Activated naive CD8-positive, alpha-beta T cell treated with anti-CD3 and anti-CD28 coated beads, Interleukin-2, amount 10 ng/mL, durations not matched to agents 7 days and 5 days (primary cell): ENCODE results near the gene CLEC11A. TPM values are rescaled to one million over a fixed set of nuclear protein-coding genes. Genes with fewer than 3 reads are reported as not detected.
A peak's percentile ranks its signal among the peaks of the same experiment; 100 is the strongest.

Experiments used
- ATAC-seq: fragments of 150-1000 bp; cut with Tn5 transposase; one replicate; pipeline ENCODE4 v1.10.0; 2021; ENCODE audit warnings: low read depth, moderate library complexity
- POLR2A ChIA-PET: fragments of 350-600 bp; sonication (Branson Sonifier 250); formaldehyde crosslinking; loops from one replicate; lab custom pipeline; 2021; ENCODE audit warnings: antibody characterized with exemption; lab: Charles Lee
- DNase-seq: peaks from one replicate; pipeline ENCODE4 v3.0.0; 2021
- H3K27ac Mint-ChIP-seq: one replicate; pipeline ENCODE4 v1.8.0; 2022; ENCODE audit warnings: mild to moderate bottlenecking, mixed read lengths
- H3K27me3 Mint-ChIP-seq: one replicate; pipeline ENCODE4 v1.8.0; 2022; ENCODE audit warnings: mild to moderate bottlenecking, moderate library complexity, mixed read lengths
- H3K36me3 Mint-ChIP-seq: one replicate; pipeline ENCODE4 v1.8.0; 2021; ENCODE audit warnings: mild to moderate bottlenecking, mixed read lengths
- H3K4me1 Mint-ChIP-seq: one replicate; pipeline ENCODE4 v1.8.0; 2021; ENCODE audit warnings: mixed read lengths
- H3K4me3 Mint-ChIP-seq: one replicate; pipeline ENCODE4 v1.8.0; 2022; ENCODE audit warnings: mild to moderate bottlenecking, moderate library complexity, mixed read lengths
- H3K9me3 Mint-ChIP-seq: one replicate; pipeline ENCODE4 v1.8.0; 2021; ENCODE audit warnings: mixed read lengths
- total RNA-seq, 2 experiments: library from RNA; stranded (reverse); gene quantifications; one replicate each; pipeline ENCODE4 v1.2.3, GENCODE V29; 2021

Gene CLEC11A
- total RNA-seq, 2 experiments from 2014 or later: 2.4 to 2.7 TPM

GRCh38 chr19:50697414-50698124, 25.6 kb upstream of the CLEC11A start:
- no peak overlapping the region for H3K4me3 Mint-ChIP-seq
- no peaks in the 10 kb centered on the region for H3K36me3 Mint-ChIP-seq
- H3K27ac Mint-ChIP-seq: no peak overlapping the region
- no peak for ATAC-seq
- no peaks in the 10 kb centered on the region for H3K4me1 Mint-ChIP-seq
- DNase-seq: no peak
- peaks cover 25% of the 10 kb centered on the region for H3K27me3 Mint-ChIP-seq
- POLR2A ChIA-PET: no interaction called here
- H3K9me3 Mint-ChIP-seq: no peaks in the 10 kb centered on the region

- POLR2A ChIA-PET: no interaction called here
- ATAC-seq (no peak), DNase-seq (no peak)
These were observed 21.7 kb upstream of the CLEC11A start for GRCh38 chr19:50701367-50701985.

GRCh38 chr19:50702158-50702870, 20.9 kb upstream of the CLEC11A start:
- Mint-ChIP-seq H3K36me3 (no peaks in the 10 kb centered on the region), H3K27ac (no peak overlapping the region), H3K27me3 (peaks cover 21% of the 10 kb centered on the region), H3K9me3 (no peaks in the 10 kb centered on the region), H3K4me1 (peaks cover 1% of the 10 kb centered on the region), H3K4me3 (no peak overlapping the region)
- DNase-seq: no peak
- POLR2A ChIA-PET: interaction anchor here (1.0 kb wide), 1 partner anchor 356 kb away, joined by 3 read pairs; no protein-coding TSS in a partner anchor
- no peak for ATAC-seq

More at GRCh38 chr19:50701367-50701985, 21.7 kb upstream of the CLEC11A start:
- Mint-ChIP-seq H3K27me3 (peaks cover 23% of the 10 kb centered on the region), H3K27ac (no peak overlapping the region), H3K9me3 (no peaks in the 10 kb centered on the region), H3K4me1 (peaks cover 1% of the 10 kb centered on the region), H3K36me3 (no peaks in the 10 kb centered on the region), H3K4me3 (no peak overlapping the region)

GRCh38 chr19:50702871-50703829, 20.0 kb upstream of the CLEC11A start:
- peaks cover 21% of the 10 kb centered on the region for H3K27me3 Mint-ChIP-seq
- no peak overlapping the region for H3K27ac Mint-ChIP-seq
- POLR2A ChIA-PET: interaction anchor here (1.0 kb wide), 1 partner anchor 355 kb away, joined by 3 read pairs; no protein-coding TSS in a partner anchor
- no peaks in the 10 kb centered on the region for H3K9me3 Mint-ChIP-seq
- no peak for ATAC-seq
- peaks cover 1% of the 10 kb centered on the region for H3K4me1 Mint-ChIP-seq
- DNase-seq: no peak
- H3K4me3 Mint-ChIP-seq: no peak overlapping the region
- no peaks in the 10 kb centered on the region for H3K36me3 Mint-ChIP-seq

- H3K4me3 Mint-ChIP-seq: no peak overlapping the region
- peaks cover 1% of the 10 kb centered on the region for H3K4me1 Mint-ChIP-seq
- H3K27ac Mint-ChIP-seq: peak overlapping the region; percentile 72
- ATAC-seq: no peak
- peaks cover 21% of the 10 kb centered on the region for H3K27me3 Mint-ChIP-seq
- no peak for DNase-seq
- H3K36me3 Mint-ChIP-seq: no peaks in the 10 kb centered on the region
- POLR2A ChIA-PET: no interaction called here
- H3K9me3 Mint-ChIP-seq: no peaks in the 10 kb centered on the region
These were observed 19.0 kb upstream of the CLEC11A start for GRCh38 chr19:50703915-50704796.

- no peaks in the 10 kb centered on the region for H3K9me3 Mint-ChIP-seq
- no peaks in the 10 kb centered on the region for H3K36me3 Mint-ChIP-seq
- H3K4me1 Mint-ChIP-seq: peaks cover 1% of the 10 kb centered on the region
- ATAC-seq: peak; percentile 85
- no peak overlapping the region for H3K27ac Mint-ChIP-seq
- H3K4me3 Mint-ChIP-seq: no peak overlapping the region
- H3K27me3 Mint-ChIP-seq: peaks cover 16% of the 10 kb centered on the region
- POLR2A ChIA-PET: no interaction called here
- no peak for DNase-seq
These were observed 17.6 kb upstream of the CLEC11A start for GRCh38 chr19:50705422-50706019.

GRCh38 chr19:50706387-50706786, 16.8 kb upstream of the CLEC11A start:
- H3K9me3 Mint-ChIP-seq: no peaks in the 10 kb centered on the region
- no peak overlapping the region for H3K4me3 Mint-ChIP-seq
- POLR2A ChIA-PET: interaction anchor here (0.6 kb wide), 1 partner anchor 164 kb away, joined by 3 read pairs; no protein-coding TSS in a partner anchor
- no peak for ATAC-seq
- no peak overlapping the region for H3K27ac Mint-ChIP-seq
- H3K27me3 Mint-ChIP-seq: peaks cover 16% of the 10 kb centered on the region
- DNase-seq: no peak
- H3K4me1 Mint-ChIP-seq: peaks cover 1% of the 10 kb centered on the region
- H3K36me3 Mint-ChIP-seq: no peaks in the 10 kb centered on the region

GRCh38 chr19:50708179-50708879, 14.8 kb upstream of the CLEC11A start:
- H3K27ac Mint-ChIP-seq: no peak overlapping the region
- H3K9me3 Mint-ChIP-seq: no peaks in the 10 kb centered on the region
- POLR2A ChIA-PET: interaction anchor here (0.6 kb wide), 1 partner anchor 98 kb away, joined by 3 read pairs; no protein-coding TSS in a partner anchor
- ATAC-seq (no peak), DNase-seq (no peak)
- H3K4me1 Mint-ChIP-seq: peaks cover 8% of the 10 kb centered on the region
- no peak overlapping the region for H3K4me3 Mint-ChIP-seq
- H3K27me3 Mint-ChIP-seq: peaks cover 17% of the 10 kb centered on the region
- H3K36me3 Mint-ChIP-seq: no peaks in the 10 kb centered on the region

- no peak overlapping the region for H3K4me3 Mint-ChIP-seq
These were observed 13.1 kb upstream of the CLEC11A start for GRCh38 chr19:50710094-50710493.

GRCh38 chr19:50710612-50711011, 12.6 kb upstream of the CLEC11A start:
- no peaks in the 10 kb centered on the region for H3K9me3 Mint-ChIP-seq
- H3K4me3 Mint-ChIP-seq: no peak overlapping the region
- peaks cover 13% of the 10 kb centered on the region for H3K4me1 Mint-ChIP-seq
- DNase-seq (no peak), ATAC-seq (no peak)
- POLR2A ChIA-PET: no interaction called here
- no peaks in the 10 kb centered on the region for H3K36me3 Mint-ChIP-seq
- H3K27ac Mint-ChIP-seq: no peak overlapping the region
- H3K27me3 Mint-ChIP-seq: peaks cover 6% of the 10 kb centered on the region

More at GRCh38 chr19:50710094-50710493, 13.1 kb upstream of the CLEC11A start:
- no peak for ATAC-seq
- H3K27ac Mint-ChIP-seq: no peak overlapping the region
- H3K4me1 Mint-ChIP-seq: peaks cover 13% of the 10 kb centered on the region
- no peak for DNase-seq
- no peaks in the 10 kb centered on the region for H3K9me3 Mint-ChIP-seq
- POLR2A ChIA-PET: no interaction called here
- H3K36me3 Mint-ChIP-seq: no peaks in the 10 kb centered on the region
- H3K27me3 Mint-ChIP-seq: peaks cover 5% of the 10 kb centered on the region

- POLR2A ChIA-PET: no interaction called here
- Mint-ChIP-seq H3K27me3 (peaks cover 6% of the 10 kb centered on the region), H3K27ac (no peak overlapping the region)
These were observed 12.0 kb upstream of the CLEC11A start for GRCh38 chr19:50711196-50711595.

More at GRCh38 chr19:50711196-50711595, 12.0 kb upstream of the CLEC11A start:
- ATAC-seq (no peak), DNase-seq (no peak)
- Mint-ChIP-seq H3K36me3 (no peaks in the 10 kb centered on the region), H3K4me1 (peaks cover 13% of the 10 kb centered on the region), H3K4me3 (no peak overlapping the region), H3K9me3 (no peaks in the 10 kb centered on the region)
